GM18951 (cell line): ENCODE results near the gene CHN2.
"Not testable (repeated sequence)": the region's sequence is repeated elsewhere in the genome, so short reads cannot be mapped to it uniquely, and the experiment has no call there.

Experiments
- POLR2A ChIP-seq: IDR thresholded peaks from 4 replicates; pipeline ENCODE4 v1.6.1; 2011; ENCODE audit warnings: mild to moderate bottlenecking; ENCODE audit not compliant: insufficient read length, insufficient read depth; ENCODE audit errors: extremely low read depth
- in situ Hi-C: fragments of 300-500 bp; cut with MboI; formaldehyde crosslinking; loops from one replicate; pipeline ENCODE4 v1.12.0; 2022; ENCODE audit warnings: low sequenced_read_pairs, mixed read lengths, inconsistent platforms; ENCODE audit not compliant: unreplicated experiment

The CHN2 gene

DNA sequence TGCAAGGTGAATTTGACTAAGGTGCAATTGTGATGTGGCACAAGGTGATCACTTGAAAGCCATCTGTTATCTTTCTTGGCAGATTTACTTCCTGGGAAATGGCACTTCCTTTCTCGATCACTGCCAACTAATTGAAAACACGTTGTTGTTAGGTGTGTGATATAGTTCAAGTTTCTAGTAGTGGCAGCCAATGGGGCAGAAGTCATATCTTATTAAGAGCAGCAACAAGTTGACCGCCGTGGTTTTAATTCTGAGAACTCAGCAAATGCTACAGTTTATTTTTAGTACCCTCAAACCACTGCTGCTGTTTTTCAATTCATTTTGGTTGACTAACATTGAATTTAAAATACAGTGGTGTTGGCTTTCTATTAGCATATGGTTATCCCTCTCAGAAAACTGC, 1.6 kb downstream of the CHN2 start:
- no peak for TF ChIP-seq POLR2A
- in situ Hi-C loops: loop anchor here (10.0 kb wide), 1 partner anchor 209 kb away; no protein-coding TSS in a partner anchor

DNA sequence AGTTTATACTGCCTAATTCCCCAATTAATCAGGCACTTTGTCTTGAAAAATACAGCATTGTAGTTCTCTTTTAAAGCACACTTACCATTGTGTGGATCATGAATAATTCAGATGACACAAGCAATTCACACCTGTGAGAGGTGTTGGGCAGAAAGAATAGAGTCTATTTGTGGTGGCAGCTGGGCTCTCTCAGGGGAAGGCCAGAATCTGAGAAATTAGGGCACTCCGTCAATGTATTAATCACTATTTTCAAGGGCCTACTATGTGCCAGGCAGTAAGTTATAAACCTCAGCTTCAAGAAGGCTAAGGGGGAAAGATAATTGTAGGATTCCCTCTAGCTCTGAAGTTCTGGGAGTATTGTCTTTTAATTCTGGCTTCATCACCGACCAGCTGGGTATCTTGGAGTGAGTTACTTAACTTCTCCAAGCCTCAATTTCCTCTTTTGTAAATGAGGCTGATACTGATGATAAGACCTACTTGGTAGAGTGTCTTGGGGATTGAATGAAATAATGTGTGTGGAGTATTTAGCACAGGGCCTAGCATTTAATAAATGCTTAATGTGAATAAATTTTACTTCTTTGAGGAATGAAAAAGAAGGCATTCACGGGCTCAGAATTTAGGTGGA, 2.5 kb downstream of the CHN2 start:
- no peak for TF ChIP-seq POLR2A
- in situ Hi-C loops: loop anchor here (10.0 kb wide), 1 partner anchor 208 kb away; no protein-coding TSS in a partner anchor

DNA sequence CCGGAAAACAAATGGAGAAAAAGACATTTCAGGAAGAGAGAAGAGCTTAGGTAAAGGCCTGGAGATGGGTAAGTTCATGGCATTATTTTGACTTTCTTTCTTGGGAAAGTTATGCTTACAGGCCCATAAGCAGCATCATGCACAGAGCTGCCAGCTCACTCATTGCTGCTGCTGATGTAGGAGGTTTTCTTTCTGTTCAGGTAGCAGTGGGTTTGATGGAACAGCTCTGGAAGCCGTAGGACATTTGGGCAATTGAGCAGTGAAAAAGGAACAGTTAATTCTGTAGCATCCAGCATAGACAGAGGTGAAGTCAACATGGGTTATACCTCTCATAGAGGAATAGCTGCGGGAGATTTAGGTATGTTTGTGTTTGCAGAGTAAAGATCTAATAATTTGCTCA, 3.3 kb downstream of the CHN2 start:
- no peak for TF ChIP-seq POLR2A
- in situ Hi-C loops: loop anchor here (10.0 kb wide), 1 partner anchor 207 kb away; no protein-coding TSS in a partner anchor

DNA sequence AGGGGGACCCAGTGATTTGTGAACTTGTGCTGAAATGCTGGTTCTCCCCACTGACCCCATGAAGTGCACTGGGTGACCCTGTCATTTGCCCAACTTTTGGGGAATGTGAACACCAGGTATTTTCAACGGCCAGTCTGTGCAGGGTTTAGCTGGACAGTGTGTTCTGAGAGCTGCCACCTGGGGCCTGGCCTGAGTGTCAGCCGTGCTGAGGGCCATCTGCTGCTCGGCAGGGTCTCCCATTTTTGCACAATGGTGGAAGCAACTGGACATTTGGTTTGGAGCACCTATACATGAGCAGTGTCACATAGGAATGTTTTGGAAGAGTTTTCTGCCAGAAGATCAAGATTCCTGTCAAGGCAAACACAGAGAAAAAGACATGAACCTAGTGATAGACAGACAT, 5.2 kb downstream of the CHN2 start:
- TF ChIP-seq POLR2A: no peak
- in situ Hi-C loops: loop anchor here (10.0 kb wide), 1 partner anchor 205 kb away; no protein-coding TSS in a partner anchor

DNA sequence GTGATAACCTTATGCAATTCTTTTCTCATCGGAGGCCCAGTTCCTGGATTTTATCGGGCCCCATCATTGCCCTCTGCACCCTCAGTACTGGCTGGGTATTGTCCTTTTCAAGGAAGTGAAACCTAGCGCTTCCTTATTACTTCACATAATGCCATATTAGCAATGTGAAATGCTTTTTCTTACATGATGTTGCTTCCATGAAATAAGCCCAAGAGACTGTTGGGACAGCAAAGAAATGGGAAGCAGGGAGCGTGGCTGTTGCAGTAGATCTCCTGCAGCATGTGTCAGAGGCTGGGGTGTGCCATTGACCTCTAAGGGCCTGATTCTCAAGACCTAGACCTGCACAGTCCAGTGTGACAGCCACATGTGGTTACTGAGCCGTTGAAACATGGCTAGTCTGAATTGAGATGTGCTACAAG, 8.1 kb downstream of the CHN2 start:
- TF ChIP-seq POLR2A: no peak
- in situ Hi-C loops: no loop called here

DNA sequence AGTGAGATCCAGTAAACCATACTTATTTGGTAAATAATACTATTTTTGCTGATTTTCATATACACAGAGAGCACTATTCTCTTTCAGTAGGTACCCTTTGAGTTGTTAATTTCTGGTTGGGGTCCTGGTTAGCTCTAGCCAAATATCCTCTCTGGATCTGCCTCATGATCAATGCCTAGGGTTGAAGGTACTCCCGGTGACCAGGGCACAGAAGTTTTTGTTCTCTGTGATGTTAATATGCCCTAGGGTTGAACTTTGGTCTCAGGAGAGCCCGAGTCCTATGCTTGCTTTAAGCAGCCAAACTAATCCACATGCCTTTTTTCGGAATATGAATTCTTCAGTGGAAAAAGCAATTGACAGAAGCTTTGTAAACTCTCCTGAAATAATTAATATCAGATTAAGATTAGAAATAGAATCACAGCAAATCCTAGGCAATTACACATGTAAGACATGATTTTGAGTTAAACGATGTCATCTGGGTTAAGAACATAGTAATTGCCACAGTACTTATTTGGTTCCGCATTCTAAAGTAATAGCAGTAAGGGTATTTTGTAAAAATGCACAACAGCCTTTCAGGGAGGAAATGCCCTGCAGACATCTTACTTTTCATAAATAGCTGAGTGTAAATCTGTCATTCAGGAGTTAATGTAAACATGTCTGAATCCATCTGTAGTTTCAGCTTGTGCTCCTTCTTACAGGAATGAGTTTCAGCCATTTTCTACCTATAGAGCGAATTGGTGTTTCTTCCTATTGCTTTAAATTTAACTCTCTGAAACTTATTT, 10.1 kb downstream of the CHN2 start:
- in situ Hi-C loops: no loop called here
- no peak for TF ChIP-seq POLR2A

DNA sequence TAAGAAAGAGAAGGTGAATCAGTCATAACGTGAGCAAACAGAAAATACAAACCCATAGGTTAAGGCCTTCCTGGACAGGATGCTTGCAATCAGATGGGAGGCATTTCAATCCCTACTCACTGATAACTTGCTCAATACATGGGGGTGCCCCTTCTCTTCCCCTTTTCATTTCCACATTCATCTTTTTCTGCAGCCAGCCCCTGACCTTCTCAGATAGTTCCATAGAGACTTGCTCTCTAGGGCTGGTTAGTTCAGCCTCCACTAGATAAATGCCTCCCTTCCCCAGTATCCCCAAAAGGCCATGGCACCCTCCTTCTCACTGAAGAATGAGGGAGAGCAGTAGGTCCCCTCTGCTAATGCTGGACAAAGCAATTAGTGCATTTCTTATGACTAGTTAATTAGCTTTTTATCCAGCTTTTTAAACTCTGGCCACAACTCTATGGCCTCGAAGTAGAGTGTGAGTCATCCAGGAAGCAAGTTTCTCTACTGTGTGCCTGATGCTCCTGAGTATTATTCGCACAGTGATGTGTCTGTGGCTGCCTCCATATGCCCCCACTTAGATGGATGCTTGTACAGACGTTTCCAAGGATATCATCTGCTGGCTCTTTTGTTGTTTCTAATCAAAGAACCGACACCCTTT, 12.7 kb downstream of the CHN2 start:
- in situ Hi-C loops: no loop called here
- TF ChIP-seq POLR2A: no peak

DNA sequence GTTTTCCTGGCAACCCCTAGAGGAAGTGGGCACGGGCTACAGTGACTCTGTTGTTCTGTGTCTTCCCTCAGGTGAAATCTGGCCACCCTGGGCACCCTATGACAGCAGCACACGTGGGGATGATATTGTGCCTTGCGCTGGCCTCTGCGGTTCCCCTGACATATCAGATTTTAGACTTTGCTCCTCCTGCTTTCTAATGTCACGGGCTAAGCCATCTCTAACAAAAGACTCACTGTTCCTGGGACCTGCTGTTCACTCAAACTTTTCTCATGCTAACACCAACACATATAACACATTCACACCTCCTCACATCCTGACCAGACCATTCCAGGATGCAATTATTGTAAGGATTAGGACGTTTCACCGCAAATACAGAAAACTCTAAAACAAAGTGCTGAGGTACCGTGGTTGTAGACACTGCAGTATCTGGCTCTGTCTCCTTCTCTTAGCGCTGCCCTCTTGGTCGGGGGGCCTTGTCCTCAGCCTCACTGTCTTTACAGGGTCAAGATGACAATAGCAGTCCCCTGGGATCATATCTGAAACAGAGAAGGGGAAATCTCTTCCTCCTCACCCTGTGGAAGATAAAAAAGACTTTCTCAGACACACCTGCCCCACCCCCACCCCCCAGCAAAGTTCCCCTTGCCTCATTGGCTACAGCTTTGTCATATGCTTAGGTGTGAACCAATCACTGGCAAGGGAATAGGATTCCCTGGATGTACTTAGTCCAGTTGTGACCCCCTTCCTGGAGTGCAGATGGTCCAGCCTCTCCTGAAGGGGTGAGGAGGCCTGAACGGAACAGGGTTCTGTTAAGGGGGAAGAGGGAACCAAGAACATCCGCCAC, 14.1 kb downstream of the CHN2 start:
- in situ Hi-C loops: no loop called here
- no peak for TF ChIP-seq POLR2A

DNA sequence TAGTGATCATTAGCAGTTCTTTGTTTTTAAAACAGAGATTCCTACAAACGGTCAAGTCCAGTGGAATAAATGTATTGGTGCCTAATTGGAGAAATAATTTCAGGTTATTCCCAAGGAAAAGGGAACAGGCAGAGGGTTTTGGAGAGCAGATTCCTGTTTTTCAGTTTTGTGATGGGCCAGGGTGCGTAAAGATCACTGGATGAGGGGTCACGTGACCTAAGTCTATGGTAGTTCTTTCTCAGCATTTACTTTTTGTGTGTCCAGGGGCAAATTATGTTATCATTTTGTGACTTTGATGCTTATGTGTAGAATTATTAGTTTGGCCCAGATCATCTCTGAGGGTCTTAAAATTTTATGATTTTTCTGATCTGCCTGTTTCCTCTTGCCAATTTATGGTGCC, 15.2 kb downstream of the CHN2 start:
- TF ChIP-seq POLR2A: no peak
- in situ Hi-C loops: no loop called here

DNA sequence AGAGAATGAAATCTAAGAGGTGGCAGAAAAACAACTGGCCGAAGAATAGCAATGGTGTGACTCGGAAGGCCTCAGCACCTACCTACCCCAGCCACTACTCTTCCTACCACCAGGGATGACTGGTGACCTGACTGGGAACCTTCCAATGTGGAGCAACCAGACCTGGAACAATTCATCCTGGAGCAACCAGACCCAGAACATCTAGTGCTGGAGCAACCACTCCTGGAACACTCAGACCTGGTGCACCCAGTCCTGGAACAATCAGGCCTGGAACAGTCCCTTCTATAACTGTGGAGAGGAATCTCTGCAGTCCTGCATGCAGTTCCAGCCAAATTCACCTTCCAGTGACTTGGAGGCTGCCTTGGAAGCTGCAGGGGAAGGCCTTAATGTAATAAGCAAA, 18.2 kb downstream of the CHN2 start:
- in situ Hi-C loops: not testable (repeated sequence)

DNA sequence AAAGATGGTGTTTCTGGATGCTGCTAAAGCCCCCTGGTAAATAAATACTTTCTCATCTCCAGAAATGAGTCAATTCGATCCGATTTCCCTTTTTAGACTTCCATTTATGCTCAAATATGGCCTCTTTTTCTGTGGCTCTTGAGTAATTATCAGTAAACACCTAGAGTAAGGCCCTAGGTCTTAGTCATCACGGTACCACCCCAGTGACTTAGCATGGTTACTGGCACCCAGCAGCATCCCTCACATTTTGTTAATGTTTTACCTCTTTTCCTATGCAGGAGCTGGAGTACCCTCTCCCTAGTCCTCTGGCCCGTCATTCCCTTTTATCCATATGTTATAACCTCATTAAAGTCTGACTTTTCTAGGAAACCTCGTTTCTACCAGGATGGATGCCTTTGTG, 19.5 kb downstream of the CHN2 start:
- in situ Hi-C loops: no loop called here
- TF ChIP-seq POLR2A: no peak

DNA sequence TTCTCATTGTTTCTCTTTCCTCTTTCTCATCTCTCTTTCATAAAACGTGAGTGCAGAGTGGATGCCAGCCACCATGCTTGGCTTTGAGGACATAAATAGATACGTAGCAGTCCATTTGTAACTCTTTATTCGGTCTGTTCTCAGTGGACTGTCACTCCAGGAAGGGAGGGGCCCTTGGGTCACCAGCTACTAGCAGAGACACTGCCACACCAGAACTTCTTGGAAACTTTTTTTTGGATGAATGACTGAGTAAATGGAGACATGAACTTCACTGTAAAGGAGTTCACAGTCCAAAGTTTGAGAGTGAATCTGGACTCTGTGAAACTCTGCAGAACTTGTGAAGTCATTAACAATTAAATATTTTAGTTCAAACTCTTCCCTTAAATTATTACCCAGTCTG, 20.2 kb downstream of the CHN2 start:
- in situ Hi-C loops: no loop called here
- no peak for TF ChIP-seq POLR2A

DNA sequence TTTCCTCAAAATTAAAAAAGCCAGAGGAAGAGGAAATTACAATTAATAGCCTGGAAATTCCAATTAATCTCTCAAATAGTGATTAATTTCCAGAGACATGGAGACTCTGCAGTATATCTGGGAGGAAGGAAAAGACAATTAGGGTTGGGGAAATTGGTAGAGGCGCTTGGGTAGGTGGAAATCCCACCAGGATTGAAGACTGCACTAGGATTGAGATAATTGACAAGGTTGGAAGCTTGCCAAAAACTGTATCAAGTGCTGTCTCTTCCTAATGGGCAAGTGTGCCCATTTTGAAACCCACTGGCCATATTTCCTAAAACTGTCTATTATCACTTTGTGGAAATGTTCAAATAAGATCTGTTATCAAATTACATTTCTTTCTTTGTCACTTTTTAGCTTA, 21.6 kb downstream of the CHN2 start:
- in situ Hi-C loops: no loop called here
- TF ChIP-seq POLR2A: no peak
